ENCODE measurements around the gene AIFM2.
"Not testable (repeated sequence)": the region's sequence is repeated elsewhere in the genome, so short reads cannot be mapped to it uniquely, and the experiment has no call there.

Gene AIFM2

DNA sequence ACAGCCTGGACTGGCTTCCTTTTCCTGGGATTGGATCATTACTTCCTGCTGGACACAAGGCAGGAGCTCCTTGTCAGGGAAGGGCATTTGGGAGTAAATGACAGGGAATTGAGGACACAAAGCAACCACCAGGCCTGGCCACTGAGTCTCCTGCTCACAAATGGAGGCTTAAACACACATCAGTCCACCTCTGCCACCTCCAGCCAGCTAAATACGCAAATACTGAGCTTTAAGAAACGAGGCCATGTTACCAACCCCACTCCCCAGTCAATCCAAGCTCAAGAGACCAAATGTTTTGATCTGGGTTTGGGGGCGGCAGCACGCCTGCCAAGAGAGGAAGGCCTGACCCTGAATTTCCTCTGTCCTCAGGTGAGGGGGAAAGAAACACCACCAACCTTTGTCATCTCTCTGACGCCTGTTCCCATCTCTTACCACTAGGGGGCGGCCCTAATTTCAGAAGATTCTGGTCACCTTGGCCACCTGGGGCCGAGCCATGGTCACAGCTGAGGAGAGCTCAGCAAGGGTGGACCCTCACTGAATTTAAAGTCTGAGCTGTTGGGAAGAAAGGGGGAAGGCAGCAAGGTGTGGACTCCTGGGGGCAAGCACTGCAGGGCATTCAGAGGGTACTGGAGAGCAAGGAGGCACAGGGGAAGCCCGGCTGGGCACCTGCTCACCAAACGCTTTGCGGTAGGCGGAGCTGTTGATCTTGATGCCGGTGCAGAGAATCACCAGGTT is 16.5 kb downstream of the AIFM2 start:
- Histone ChIP-seq H3K4me1 (ENCODE audit: control insufficient read depth, insufficient read depth, low read length) (no peaks in the 10 kb centered on the region), H3K36me3 (ENCODE audit: control insufficient read depth, insufficient read depth, low read length) (peaks cover 30% of the 10 kb centered on the region), H3K27ac (ENCODE audit: low read depth, low read length) (no peak overlapping the region), H3K4me3 (ENCODE audit: low read length) (no peak overlapping the region), H3K27me3 (ENCODE audit: control insufficient read depth, insufficient read depth, low read length) (no peaks in the 10 kb centered on the region), H3K9ac (ENCODE audit: low read length) (no peak overlapping the region)

GRCh38 chr10:70114902-70115301 is 17.7 kb downstream of the AIFM2 start:
- Histone ChIP-seq H3K4me3 (ENCODE audit: low read length) (no peak overlapping the region), H3K27ac (ENCODE audit: low read depth, low read length) (no peak overlapping the region), H3K36me3 (ENCODE audit: control insufficient read depth, insufficient read depth, low read length) (peaks cover 26% of the 10 kb centered on the region), H3K9ac (ENCODE audit: low read length) (no peak overlapping the region), H3K4me1 (ENCODE audit: control insufficient read depth, insufficient read depth, low read length) (no peaks in the 10 kb centered on the region), H3K27me3 (ENCODE audit: control insufficient read depth, insufficient read depth, low read length) (no peaks in the 10 kb centered on the region)

DNA sequence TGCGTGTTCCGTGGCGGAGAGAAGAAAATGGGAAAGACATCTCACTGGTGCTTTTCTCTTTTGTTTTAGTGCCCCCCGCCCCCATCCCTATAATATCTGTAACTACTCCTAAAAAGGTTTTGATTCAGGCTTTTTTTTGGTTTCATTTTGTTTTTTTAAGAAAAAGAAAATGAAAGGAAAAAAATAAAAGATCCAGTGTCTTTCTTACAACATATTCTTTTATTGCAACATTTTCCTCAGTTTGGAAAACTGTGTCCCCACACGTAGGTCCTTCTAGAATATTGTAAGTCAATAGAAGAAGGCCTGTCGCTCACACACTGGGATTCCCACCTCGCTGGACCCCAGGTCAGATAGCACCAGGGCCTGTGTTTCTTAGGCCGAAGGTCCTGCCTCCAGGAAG is 20.6 kb downstream of the AIFM2 start:
- H3K27me3 ChIP-seq (ENCODE audit: control insufficient read depth, insufficient read depth, low read length), result no peaks in the 10 kb centered on the region
- no peak overlapping the region for H3K9ac ChIP-seq (ENCODE audit: low read length)
- H3K36me3 ChIP-seq (ENCODE audit: control insufficient read depth, insufficient read depth, low read length), result peaks cover 19% of the 10 kb centered on the region
- H3K4me3 ChIP-seq (ENCODE audit: low read length), result no peak overlapping the region
- H3K27ac ChIP-seq (ENCODE audit: low read depth, low read length), result no peak overlapping the region
- no peaks in the 10 kb centered on the region for H3K4me1 ChIP-seq (ENCODE audit: control insufficient read depth, insufficient read depth, low read length)

GRCh38 chr10:70111496-70111895 is 21.1 kb downstream of the AIFM2 start:
- peaks cover 19% of the 10 kb centered on the region for H3K36me3 ChIP-seq (ENCODE audit: control insufficient read depth, insufficient read depth, low read length)
- H3K4me1 ChIP-seq (ENCODE audit: control insufficient read depth, insufficient read depth, low read length), result no peaks in the 10 kb centered on the region
- H3K27me3 ChIP-seq (ENCODE audit: control insufficient read depth, insufficient read depth, low read length), result no peaks in the 10 kb centered on the region
- no peak overlapping the region for H3K4me3 ChIP-seq (ENCODE audit: low read length)
- H3K9ac ChIP-seq (ENCODE audit: low read length), result no peak overlapping the region
- H3K27ac ChIP-seq (ENCODE audit: low read depth, low read length), result no peak overlapping the region

DNA sequence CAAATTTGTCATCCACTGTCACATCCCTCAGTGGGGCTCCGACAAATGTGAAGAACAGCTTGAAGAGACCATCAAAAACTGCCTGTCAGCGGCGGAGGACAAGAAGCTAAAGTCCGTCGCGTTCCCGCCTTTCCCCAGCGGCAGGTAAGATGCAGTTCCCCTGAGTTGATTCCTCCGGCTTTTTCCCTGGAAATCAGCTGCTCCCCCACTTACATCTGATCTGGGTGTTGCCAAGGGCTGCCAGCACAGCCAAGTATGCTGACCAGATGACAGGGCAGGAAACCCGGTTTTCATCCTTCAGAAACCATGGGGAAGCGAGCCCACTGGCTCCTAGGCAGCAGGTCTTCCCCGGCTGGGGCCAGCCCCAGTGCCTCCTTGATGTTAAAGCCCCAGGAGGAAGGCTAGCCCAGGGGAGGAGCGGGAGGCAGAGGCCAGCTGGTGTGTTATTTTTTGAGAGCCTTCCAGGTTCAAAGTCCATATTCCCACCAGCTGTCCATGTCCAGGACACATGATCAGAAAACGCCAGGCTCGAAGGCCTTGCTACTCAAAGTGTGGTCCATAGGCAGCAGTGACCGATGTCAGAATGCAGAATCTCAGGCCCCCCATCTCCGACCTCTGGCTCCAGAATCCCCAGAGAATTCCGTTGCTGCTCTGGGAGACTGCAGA is 23.4 kb downstream of the AIFM2 start:
- H3K36me3 ChIP-seq (ENCODE audit: control insufficient read depth, insufficient read depth, low read length), result peaks cover 11% of the 10 kb centered on the region
- H3K27me3 ChIP-seq (ENCODE audit: control insufficient read depth, insufficient read depth, low read length), result no peaks in the 10 kb centered on the region
- H3K27ac ChIP-seq (ENCODE audit: low read depth, low read length), result no peak overlapping the region
- no peaks in the 10 kb centered on the region for H3K4me1 ChIP-seq (ENCODE audit: control insufficient read depth, insufficient read depth, low read length)
- no peak overlapping the region for H3K4me3 ChIP-seq (ENCODE audit: low read length)
- H3K9ac ChIP-seq (ENCODE audit: low read length), result no peak overlapping the region

DNA sequence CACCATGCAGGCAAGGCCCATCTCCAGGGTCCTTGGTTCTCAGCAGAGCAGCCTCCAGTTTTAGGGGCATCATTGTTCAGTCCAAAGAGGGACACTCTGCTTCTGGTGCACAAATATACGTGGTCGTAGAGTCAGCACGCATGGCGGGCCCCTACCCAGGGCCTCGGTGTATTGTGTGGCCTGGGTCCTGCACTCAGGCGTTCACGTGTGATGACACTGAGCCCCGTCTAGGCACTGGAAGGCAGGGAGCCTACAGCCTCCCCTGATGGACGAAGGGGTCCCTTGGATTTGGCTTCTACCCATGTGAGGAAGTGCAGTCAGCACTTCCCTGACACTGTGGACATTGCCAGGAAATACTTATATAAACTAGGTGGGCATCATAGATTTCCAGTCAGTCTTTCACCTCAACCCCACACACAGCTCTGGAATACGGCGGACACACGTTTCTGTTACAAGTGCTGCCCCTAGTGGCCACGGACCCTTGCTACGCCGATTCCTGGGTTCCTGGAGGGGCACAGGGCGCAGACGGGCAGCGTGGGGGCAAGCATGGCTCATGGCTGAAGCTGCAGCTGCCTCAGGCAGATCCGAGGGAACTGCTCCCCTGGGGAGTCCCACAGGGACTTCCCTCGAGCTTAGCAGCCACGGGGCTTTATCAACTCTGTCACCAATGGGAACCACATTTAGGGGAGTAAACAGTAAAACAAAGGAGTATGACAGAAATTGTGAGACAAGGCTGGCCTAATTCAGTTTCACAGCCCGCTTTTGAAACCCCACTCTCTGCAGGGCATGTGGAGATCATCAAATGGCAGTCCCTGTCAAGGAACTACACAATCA is 25.4 kb downstream of the AIFM2 start:
- no peaks in the 10 kb centered on the region for H3K4me1 ChIP-seq (ENCODE audit: control insufficient read depth, insufficient read depth, low read length)
- peaks cover under 1% of the 10 kb centered on the region for H3K36me3 ChIP-seq (ENCODE audit: control insufficient read depth, insufficient read depth, low read length)
- H3K9ac ChIP-seq (ENCODE audit: low read length), result no peak overlapping the region
- H3K27me3 ChIP-seq (ENCODE audit: control insufficient read depth, insufficient read depth, low read length), result no peaks in the 10 kb centered on the region
- no peak overlapping the region for H3K27ac ChIP-seq (ENCODE audit: low read depth, low read length)
- no peak overlapping the region for H3K4me3 ChIP-seq (ENCODE audit: low read length)

GRCh38 chr10:70101668-70102067 is 31.0 kb downstream of the AIFM2 start:
- no peaks in the 10 kb centered on the region for H3K27me3 ChIP-seq (ENCODE audit: control insufficient read depth, insufficient read depth, low read length)
- peaks cover 13% of the 10 kb centered on the region for H3K36me3 ChIP-seq (ENCODE audit: control insufficient read depth, insufficient read depth, low read length)
- no peak overlapping the region for H3K4me3 ChIP-seq (ENCODE audit: low read length)
- no peaks in the 10 kb centered on the region for H3K4me1 ChIP-seq (ENCODE audit: control insufficient read depth, insufficient read depth, low read length)
- H3K27ac ChIP-seq (ENCODE audit: low read depth, low read length), result no peak overlapping the region
- H3K9ac ChIP-seq (ENCODE audit: low read length), result no peak overlapping the region

DNA sequence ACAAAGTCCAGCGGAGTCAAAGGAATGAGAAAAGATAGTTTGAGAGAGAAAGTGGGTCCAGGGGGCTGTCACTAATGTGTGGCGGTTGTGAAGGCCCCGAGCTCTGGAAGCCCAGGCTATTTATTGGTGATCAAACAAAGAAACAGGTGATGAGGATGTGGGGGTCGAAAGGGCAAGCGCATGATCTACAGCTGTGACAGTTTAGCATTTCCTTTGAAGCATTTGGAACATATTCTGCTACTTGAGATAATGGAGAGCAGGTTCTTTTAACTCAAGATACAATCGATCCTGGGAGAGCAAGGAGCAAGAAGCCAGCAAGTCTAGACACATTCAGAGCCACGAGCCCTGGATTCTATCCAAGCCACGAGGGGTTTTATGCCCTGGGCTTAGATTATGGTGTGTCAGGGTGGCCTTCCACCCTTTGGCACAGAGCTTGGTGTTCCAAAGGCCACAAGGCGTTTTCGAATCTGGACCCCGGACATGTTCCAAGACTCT is 31.5 kb downstream of the AIFM2 start:
- H3K4me3 ChIP-seq (ENCODE audit: low read length); H3K27me3 ChIP-seq (ENCODE audit: control insufficient read depth, insufficient read depth, low read length); H3K9ac ChIP-seq (ENCODE audit: low read length); H3K4me1 ChIP-seq (ENCODE audit: control insufficient read depth, insufficient read depth, low read length); H3K27ac ChIP-seq (ENCODE audit: low read depth, low read length): not testable (repeated sequence)
- peaks cover 13% of the 10 kb centered on the region for H3K36me3 ChIP-seq (ENCODE audit: control insufficient read depth, insufficient read depth, low read length)

GRCh38 chr10:70098271-70098670 is 34.4 kb downstream of the AIFM2 start:
- no peak overlapping the region for H3K27ac ChIP-seq (ENCODE audit: low read depth, low read length)
- no peaks in the 10 kb centered on the region for H3K4me1 ChIP-seq (ENCODE audit: control insufficient read depth, insufficient read depth, low read length)
- no peak overlapping the region for H3K9ac ChIP-seq (ENCODE audit: low read length)
- H3K27me3 ChIP-seq (ENCODE audit: control insufficient read depth, insufficient read depth, low read length), result no peaks in the 10 kb centered on the region
- peaks cover 15% of the 10 kb centered on the region for H3K36me3 ChIP-seq (ENCODE audit: control insufficient read depth, insufficient read depth, low read length)
- H3K4me3 ChIP-seq (ENCODE audit: low read length), result no peak overlapping the region

- H3K4me1 ChIP-seq (ENCODE audit: control insufficient read depth, insufficient read depth, low read length), result no peaks in the 10 kb centered on the region
- H3K4me3 ChIP-seq (ENCODE audit: low read length), result no peak overlapping the region
- H3K27ac ChIP-seq (ENCODE audit: low read depth, low read length), result no peak overlapping the region
- peaks cover 20% of the 10 kb centered on the region for H3K36me3 ChIP-seq (ENCODE audit: control insufficient read depth, insufficient read depth, low read length)
- H3K27me3 ChIP-seq (ENCODE audit: control insufficient read depth, insufficient read depth, low read length), result no peaks in the 10 kb centered on the region
- no peak overlapping the region for H3K9ac ChIP-seq (ENCODE audit: low read length)
These were observed 35.2 kb downstream of the AIFM2 start for GRCh38 chr10:70097459-70097858.

- Histone ChIP-seq H3K36me3 (ENCODE audit: control insufficient read depth, insufficient read depth, low read length) (peaks cover 17% of the 10 kb centered on the region), H3K27me3 (ENCODE audit: control insufficient read depth, insufficient read depth, low read length) (no peaks in the 10 kb centered on the region), H3K27ac (ENCODE audit: low read depth, low read length) (no peak overlapping the region), H3K9ac (ENCODE audit: low read length) (no peak overlapping the region), H3K4me1 (ENCODE audit: control insufficient read depth, insufficient read depth, low read length) (no peaks in the 10 kb centered on the region), H3K4me3 (ENCODE audit: low read length) (no peak overlapping the region)
These were observed 35.8 kb downstream of the AIFM2 start for GRCh38 chr10:70096705-70097420.
